Neural progenitor cell (in vitro differentiated cells): ENCODE data around the gene FAM50B. TPM values are rescaled to one million over a fixed set of nuclear protein-coding genes. Genes with fewer than 3 reads are reported as not detected.

Experiments
- DNase-seq: peaks from one replicate; pipeline ENCODE4 v3.0.0-alpha.2; 2016; ENCODE audit warnings: low spot score
- H2AFZ ChIP-seq: fragments of 200-600 bp; sonication (generic); replicated peaks from 2 replicates; pipeline ENCODE4 v1.6.1; 2016; ENCODE audit warnings: antibody characterized with exemption
- H3F3A ChIP-seq: fragments of 200-600 bp; sonication (generic); 2 replicates; pipeline ENCODE4 v1.6.1; 2016; ENCODE audit warnings: antibody characterized with exemption, low read depth
- H3K27ac ChIP-seq: fragments of 200-600 bp; sonication (generic); 2 replicates; pipeline ENCODE4 v1.5.1; 2016; ENCODE audit warnings: mild to moderate bottlenecking
- H3K27me3 ChIP-seq: fragments of 200-600 bp; sonication (generic); 2 replicates; pipeline ENCODE4 v1.6.1; 2016; ENCODE audit warnings: mild to moderate bottlenecking, moderate library complexity
- H3K36me3 ChIP-seq: fragments of 200-600 bp; sonication (generic); 2 replicates; pipeline ENCODE4 v1.5.1; 2016
- H3K4me1 ChIP-seq: fragments of 200-600 bp; sonication (generic); 2 replicates; pipeline ENCODE4 v1.6.1; 2016; ENCODE audit warnings: mixed run types
- H3K4me2 ChIP-seq: fragments of 200-600 bp; sonication (generic); 2 replicates; pipeline ENCODE4 v1.6.1; 2016
- H3K4me3 ChIP-seq: fragments of 200-600 bp; sonication (generic); 2 replicates; pipeline ENCODE4 v1.5.1; 2016
- H3K79me2 ChIP-seq: fragments of 200-600 bp; sonication (generic); 2 replicates; pipeline ENCODE4 v1.6.1; 2016; ENCODE audit warnings: low read depth
- H3K9ac ChIP-seq: fragments of 200-600 bp; sonication (generic); 2 replicates; pipeline ENCODE4 v1.6.1; 2016
- H3K9me3 ChIP-seq: fragments of 200-600 bp; sonication (generic); 2 replicates; pipeline ENCODE4 v1.5.1; 2016; ENCODE audit warnings: low read depth
- H4K20me1 ChIP-seq: fragments of 200-600 bp; sonication (generic); 2 replicates; pipeline ENCODE4 v1.6.1; 2016; ENCODE audit warnings: low read depth
- H3K27ac Mint-ChIP-seq: 3 replicates; pipeline ENCODE4 v1.8.0; 2021; ENCODE audit warnings: mixed read lengths
- H3K27me3 Mint-ChIP-seq: 2 replicates; pipeline ENCODE4 v1.8.0; 2022; ENCODE audit warnings: low read depth, mild to moderate bottlenecking, inconsistent platforms, moderate library complexity, mixed read lengths; ENCODE audit not compliant: insufficient read depth
- H3K36me3 Mint-ChIP-seq: 3 replicates; pipeline ENCODE4 v1.8.0; 2021; ENCODE audit warnings: mixed read lengths
- H3K4me1 Mint-ChIP-seq: 3 replicates; pipeline ENCODE4 v1.8.0; 2021; ENCODE audit warnings: mixed read lengths
- H3K4me3 Mint-ChIP-seq: 3 replicates; pipeline ENCODE4 v1.8.0; 2021; ENCODE audit warnings: mild to moderate bottlenecking, moderate library complexity, mixed read lengths
- H3K9me3 Mint-ChIP-seq: 3 replicates; pipeline ENCODE4 v1.8.0; 2020; ENCODE audit warnings: mixed read lengths
- EZH2 ChIP-seq: fragments of 200-600 bp; sonication (generic); IDR thresholded peaks from 2 replicates; pipeline ENCODE4 v1.6.1; 2017; ENCODE audit warnings: antibody characterized with exemption, mild to moderate bottlenecking, moderate library complexity
- EZH2phosphoT487 ChIP-seq: fragments of 200-600 bp; sonication (generic); IDR thresholded peaks from 2 replicates; pipeline ENCODE4 v1.6.1; 2017; ENCODE audit warnings: antibody characterized with exemption
- total RNA-seq: library from RNA; depleted of rRNA; stranded (reverse); fragments of >200 nt; gene quantifications from 2 replicates; pipeline ENCODE4 v1.2.3, GENCODE V29; 2015; ENCODE audit warnings: low replicate concordance
- TF ChIP-seq, protein P1 (sequence below): fragments of 200-600 bp; sonication (generic); IDR thresholded peaks from 2 replicates; pipeline ENCODE4 v1.5.1; 2017; ENCODE audit warnings: antibody characterized with exemption, mild to moderate bottlenecking

Gene FAM50B
- total RNA-seq, 1 donor from 2014 or later, result 2.8 TPM

DNA sequence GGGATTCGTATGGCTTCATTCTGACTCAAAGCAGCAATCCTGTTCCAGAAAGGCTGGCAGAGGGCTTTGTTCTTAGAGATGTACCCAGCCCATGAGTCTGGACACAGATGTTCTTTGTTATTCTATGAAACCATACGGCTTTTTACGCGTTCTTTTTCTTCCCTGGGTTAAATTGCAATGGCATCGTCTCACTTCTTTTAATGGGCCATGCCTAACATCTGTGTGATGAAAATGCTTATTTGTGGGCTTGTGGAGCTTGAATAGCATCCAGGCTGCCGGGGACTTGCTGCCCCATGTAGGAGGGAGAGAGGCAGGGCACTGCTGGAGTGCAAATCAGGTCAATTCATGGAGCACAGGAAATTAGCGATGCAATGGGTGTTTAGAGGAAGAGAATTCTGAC lies 19.4 kb downstream of the FAM50B start:
- no peak for DNase-seq
- no peaks in the 10 kb centered on the region for H3K4me1 ChIP-seq
- H3K36me3 ChIP-seq, result no peaks in the 10 kb centered on the region
- Mint-ChIP-seq H3K4me1 (peaks cover 4% of the 10 kb centered on the region), H3K36me3 (no peaks in the 10 kb centered on the region), H3K27me3 (peaks cover 7% of the 10 kb centered on the region), H3K4me3 (no peak overlapping the region), H3K27ac (no peak overlapping the region), H3K9me3 (no peaks in the 10 kb centered on the region)
- no peaks in the 10 kb centered on the region for H3K9me3 ChIP-seq
- H2AFZ ChIP-seq, result no peak overlapping the region
- TF ChIP-seq, protein P1, sequence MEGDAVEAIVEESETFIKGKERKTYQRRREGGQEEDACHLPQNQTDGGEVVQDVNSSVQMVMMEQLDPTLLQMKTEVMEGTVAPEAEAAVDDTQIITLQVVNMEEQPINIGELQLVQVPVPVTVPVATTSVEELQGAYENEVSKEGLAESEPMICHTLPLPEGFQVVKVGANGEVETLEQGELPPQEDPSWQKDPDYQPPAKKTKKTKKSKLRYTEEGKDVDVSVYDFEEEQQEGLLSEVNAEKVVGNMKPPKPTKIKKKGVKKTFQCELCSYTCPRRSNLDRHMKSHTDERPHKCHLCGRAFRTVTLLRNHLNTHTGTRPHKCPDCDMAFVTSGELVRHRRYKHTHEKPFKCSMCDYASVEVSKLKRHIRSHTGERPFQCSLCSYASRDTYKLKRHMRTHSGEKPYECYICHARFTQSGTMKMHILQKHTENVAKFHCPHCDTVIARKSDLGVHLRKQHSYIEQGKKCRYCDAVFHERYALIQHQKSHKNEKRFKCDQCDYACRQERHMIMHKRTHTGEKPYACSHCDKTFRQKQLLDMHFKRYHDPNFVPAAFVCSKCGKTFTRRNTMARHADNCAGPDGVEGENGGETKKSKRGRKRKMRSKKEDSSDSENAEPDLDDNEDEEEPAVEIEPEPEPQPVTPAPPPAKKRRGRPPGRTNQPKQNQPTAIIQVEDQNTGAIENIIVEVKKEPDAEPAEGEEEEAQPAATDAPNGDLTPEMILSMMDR, result no peak
- TF ChIP-seq EZH2phosphoT487, result no peak
- no peak for TF ChIP-seq EZH2
- no peak overlapping the region for H3K27ac ChIP-seq
- no peaks in the 10 kb centered on the region for H3F3A ChIP-seq
- H3K9ac ChIP-seq, result no peak overlapping the region
- H3K4me3 ChIP-seq, result no peak overlapping the region
- no peaks in the 10 kb centered on the region for H3K79me2 ChIP-seq
- no peaks in the 10 kb centered on the region for H4K20me1 ChIP-seq
- no peak overlapping the region for H3K4me2 ChIP-seq
- no peaks in the 10 kb centered on the region for H3K27me3 ChIP-seq

DNA sequence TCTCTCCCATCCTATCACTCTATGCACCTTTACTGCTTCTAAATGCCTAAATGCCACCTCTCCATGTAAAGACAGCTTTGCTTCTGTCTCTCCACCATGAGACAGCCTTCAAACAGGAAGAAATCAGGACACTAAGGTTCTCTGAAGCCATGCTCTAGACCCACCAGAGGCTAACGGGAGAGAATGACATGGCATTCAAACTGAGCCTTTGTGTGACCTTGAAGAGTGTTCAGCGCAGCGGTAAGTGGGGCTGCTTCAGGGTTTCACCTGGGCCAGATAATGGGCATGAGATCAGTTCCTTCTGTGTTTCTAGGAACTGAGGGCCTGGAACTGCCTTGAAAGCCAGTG lies 20.1 kb downstream of the FAM50B start:
- Mint-ChIP-seq H3K27ac (no peak overlapping the region), H3K36me3 (no peaks in the 10 kb centered on the region), H3K4me3 (no peak overlapping the region), H3K27me3 (peaks cover 7% of the 10 kb centered on the region), H3K9me3 (no peaks in the 10 kb centered on the region), H3K4me1 (peaks cover 4% of the 10 kb centered on the region)
- no peaks in the 10 kb centered on the region for H3K36me3 ChIP-seq
- no peaks in the 10 kb centered on the region for H3K9me3 ChIP-seq
- no peaks in the 10 kb centered on the region for H3F3A ChIP-seq
- H3K27me3 ChIP-seq, result no peaks in the 10 kb centered on the region
- no peak overlapping the region for H3K9ac ChIP-seq
- no peak for TF ChIP-seq EZH2phosphoT487
- TF ChIP-seq, protein P1, result no peak
- TF ChIP-seq EZH2, result no peak
- no peak overlapping the region for H3K4me2 ChIP-seq
- no peak overlapping the region for H2AFZ ChIP-seq
- no peak overlapping the region for H3K4me3 ChIP-seq
- no peak overlapping the region for H3K27ac ChIP-seq
- H3K4me1 ChIP-seq, result no peaks in the 10 kb centered on the region
- DNase-seq, result no peak
- no peaks in the 10 kb centered on the region for H4K20me1 ChIP-seq
- H3K79me2 ChIP-seq, result no peaks in the 10 kb centered on the region

DNA sequence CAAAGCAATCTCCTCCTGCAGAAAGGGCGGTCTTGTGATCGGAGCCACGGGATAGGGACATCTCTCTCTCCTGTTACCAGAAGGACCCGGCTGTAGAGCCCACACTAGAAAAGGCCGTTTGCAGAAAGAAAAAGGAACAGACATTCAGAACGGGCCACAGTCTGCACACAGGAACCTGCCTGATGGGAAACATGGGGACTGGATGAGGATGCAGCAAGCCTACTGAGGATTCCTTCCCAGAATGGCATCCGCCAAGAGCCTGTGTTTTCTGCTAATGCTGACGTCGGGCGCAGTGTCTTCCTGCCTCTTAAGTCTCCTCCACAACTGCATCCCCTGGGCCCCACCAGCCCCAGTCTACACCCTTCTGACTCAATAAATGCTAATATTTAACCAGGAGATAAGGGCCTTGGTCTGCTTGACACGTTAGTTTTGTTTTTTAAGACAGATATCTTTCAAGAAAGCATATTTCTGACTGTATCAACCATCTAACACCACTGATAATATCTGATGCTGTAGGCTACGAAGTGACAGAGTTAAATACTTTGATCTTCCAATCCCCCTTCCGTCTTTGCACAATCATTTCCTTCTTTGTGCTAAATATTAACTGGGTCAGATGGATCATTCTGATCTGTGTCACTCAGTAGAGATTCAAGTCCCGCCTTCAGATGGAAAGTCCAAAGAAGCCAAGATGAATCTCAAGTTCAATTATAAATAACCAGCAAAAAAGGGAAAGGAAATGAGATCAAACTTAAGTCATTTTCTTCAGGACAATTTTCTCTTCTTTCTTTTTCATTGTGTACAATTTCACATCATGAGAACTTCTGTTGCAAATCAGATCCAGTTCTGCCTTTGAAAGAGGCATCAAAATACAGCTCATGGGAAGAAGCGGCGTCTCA lies 20.7 kb downstream of the FAM50B start:
- TF ChIP-seq EZH2phosphoT487, result no peak
- TF ChIP-seq, protein P1, result no peak
- TF ChIP-seq EZH2, result no peak
- Histone ChIP-seq H3F3A (no peaks in the 10 kb centered on the region), H3K4me1 (no peaks in the 10 kb centered on the region), H3K79me2 (no peaks in the 10 kb centered on the region), H3K27me3 (no peaks in the 10 kb centered on the region), H3K27ac (no peak overlapping the region), H3K9me3 (no peaks in the 10 kb centered on the region), H3K4me3 (no peak overlapping the region), H4K20me1 (no peaks in the 10 kb centered on the region), H3K36me3 (no peaks in the 10 kb centered on the region), H2AFZ (no peak overlapping the region), H3K9ac (no peak overlapping the region), H3K4me2 (no peak overlapping the region)
- no peak for DNase-seq
- H3K4me1 Mint-ChIP-seq, result peaks cover 4% of the 10 kb centered on the region
- no peaks in the 10 kb centered on the region for H3K9me3 Mint-ChIP-seq
- H3K27ac Mint-ChIP-seq, result no peak overlapping the region
- H3K36me3 Mint-ChIP-seq, result no peaks in the 10 kb centered on the region
- peaks cover 7% of the 10 kb centered on the region for H3K27me3 Mint-ChIP-seq
- H3K4me3 Mint-ChIP-seq, result no peak overlapping the region
